Measurements from ENCODE around the gene CHGA. TPM values are rescaled to one million over a fixed set of nuclear protein-coding genes. Genes with fewer than 3 reads are reported as not detected.

Gene CHGA
- total RNA-seq, 1 experiment from 2014 or later: 8.5 TPM

DNA sequence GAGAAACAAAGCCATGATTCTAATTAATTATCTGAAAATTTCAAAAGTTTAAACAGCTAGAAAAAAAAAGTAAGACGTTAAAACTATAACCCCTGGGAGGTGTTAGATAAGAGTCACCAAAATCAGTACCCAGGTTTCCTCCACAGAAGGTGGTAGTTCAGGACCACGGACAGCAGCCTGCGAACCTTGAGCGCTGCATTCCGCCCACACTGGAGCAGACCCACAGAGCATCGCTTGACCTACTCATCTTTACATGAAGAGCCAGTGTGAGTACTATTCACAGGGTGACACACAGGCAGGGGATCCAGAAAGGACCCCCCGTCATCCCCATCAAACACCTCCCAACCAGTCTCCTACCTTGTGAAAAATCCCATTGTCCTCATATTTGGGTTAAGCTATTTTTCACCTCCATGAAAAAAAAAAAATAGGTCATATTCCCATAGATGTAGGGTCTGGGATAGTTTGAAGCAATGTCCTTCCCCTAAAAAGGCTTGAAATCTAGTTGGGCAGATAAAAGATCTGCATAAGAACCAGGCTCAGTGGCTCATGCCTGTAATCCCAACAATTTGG, 8.8 kb upstream of the CHGA start (continued):
- TF ChIP-seq, protein P1, sequence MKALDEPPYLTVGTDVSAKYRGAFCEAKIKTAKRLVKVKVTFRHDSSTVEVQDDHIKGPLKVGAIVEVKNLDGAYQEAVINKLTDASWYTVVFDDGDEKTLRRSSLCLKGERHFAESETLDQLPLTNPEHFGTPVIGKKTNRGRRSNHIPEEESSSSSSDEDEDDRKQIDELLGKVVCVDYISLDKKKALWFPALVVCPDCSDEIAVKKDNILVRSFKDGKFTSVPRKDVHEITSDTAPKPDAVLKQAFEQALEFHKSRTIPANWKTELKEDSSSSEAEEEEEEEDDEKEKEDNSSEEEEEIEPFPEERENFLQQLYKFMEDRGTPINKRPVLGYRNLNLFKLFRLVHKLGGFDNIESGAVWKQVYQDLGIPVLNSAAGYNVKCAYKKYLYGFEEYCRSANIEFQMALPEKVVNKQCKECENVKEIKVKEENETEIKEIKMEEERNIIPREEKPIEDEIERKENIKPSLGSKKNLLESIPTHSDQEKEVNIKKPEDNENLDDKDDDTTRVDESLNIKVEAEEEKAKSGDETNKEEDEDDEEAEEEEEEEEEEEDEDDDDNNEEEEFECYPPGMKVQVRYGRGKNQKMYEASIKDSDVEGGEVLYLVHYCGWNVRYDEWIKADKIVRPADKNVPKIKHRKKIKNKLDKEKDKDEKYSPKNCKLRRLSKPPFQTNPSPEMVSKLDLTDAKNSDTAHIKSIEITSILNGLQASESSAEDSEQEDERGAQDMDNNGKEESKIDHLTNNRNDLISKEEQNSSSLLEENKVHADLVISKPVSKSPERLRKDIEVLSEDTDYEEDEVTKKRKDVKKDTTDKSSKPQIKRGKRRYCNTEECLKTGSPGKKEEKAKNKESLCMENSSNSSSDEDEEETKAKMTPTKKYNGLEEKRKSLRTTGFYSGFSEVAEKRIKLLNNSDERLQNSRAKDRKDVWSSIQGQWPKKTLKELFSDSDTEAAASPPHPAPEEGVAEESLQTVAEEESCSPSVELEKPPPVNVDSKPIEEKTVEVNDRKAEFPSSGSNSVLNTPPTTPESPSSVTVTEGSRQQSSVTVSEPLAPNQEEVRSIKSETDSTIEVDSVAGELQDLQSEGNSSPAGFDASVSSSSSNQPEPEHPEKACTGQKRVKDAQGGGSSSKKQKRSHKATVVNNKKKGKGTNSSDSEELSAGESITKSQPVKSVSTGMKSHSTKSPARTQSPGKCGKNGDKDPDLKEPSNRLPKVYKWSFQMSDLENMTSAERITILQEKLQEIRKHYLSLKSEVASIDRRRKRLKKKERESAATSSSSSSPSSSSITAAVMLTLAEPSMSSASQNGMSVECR (CRISPR knock-in tag; IDR thresholded peaks at IDR 0.05; ENCODE audit: borderline replicate concordance): peak; percentile 55; the same call in 1 of the 2 replicates
- peak; percentile 60; the same call in 1 of the 2 replicates for TF ChIP-seq SMAD4 (CRISPR knock-in tag; IDR thresholded peaks at IDR 0.05)
- TF ChIP-seq JUN (CRISPR knock-in tag; IDR thresholded peaks at IDR 0.05): no peak
- peak; percentile 65; the same call in 1 of the 2 replicates for TF ChIP-seq NFE2L1 (CRISPR knock-in tag; IDR thresholded peaks at IDR 0.05)
- TF ChIP-seq SMAD3 (CRISPR knock-in tag; IDR thresholded peaks at IDR 0.05; ENCODE audit: borderline replicate concordance): peak; percentile 63; the same call in 1 of the 2 replicates
- no peak for TF ChIP-seq ESRRA (CRISPR knock-in tag; IDR thresholded peaks at IDR 0.05; ENCODE audit: borderline replicate concordance)
- no peak for TF ChIP-seq ZNF512 (CRISPR knock-in tag; IDR thresholded peaks at IDR 0.05; ENCODE audit: borderline replicate concordance)

GRCh38 chr14:92916201-92916600, 6.7 kb upstream of the CHGA start:
- ChIA-PET POLR2A (no interaction called here), CTCF (interaction anchor here (0.5 to 1.1 kb wide), 5 partner anchors 35 to 650 kb away, joined by 3 to 5 read pairs (median 3); partner anchors contain the start of genes LYSET and MOAP1)
- ATAC-seq (no peak), DNase-seq (ENCODE audit: low spot score) (no peak)
- H3K27me3 Mint-ChIP-seq (ENCODE audit: low read depth): peaks cover 70% of the 10 kb centered on the region
- peaks cover 4% of the 10 kb centered on the region for H3K9me3 Mint-ChIP-seq
- H3K27ac Mint-ChIP-seq: no peak overlapping the region
- H3K4me1 Mint-ChIP-seq: no peaks in the 10 kb centered on the region
- H3K4me3 Mint-ChIP-seq: no peak overlapping the region
- no peak for TF ChIP-seq PREB (CRISPR knock-in tag; IDR thresholded peaks at IDR 0.05; ENCODE audit: borderline replicate concordance)
- TF ChIP-seq ZNF219 (CRISPR knock-in tag; IDR thresholded peaks at IDR 0.05; ENCODE audit: borderline replicate concordance): no peak
- no peak for TF ChIP-seq MYBL2 (CRISPR knock-in tag; IDR thresholded peaks at IDR 0.05)
- TF ChIP-seq TCF7 (CRISPR knock-in tag; IDR thresholded peaks at IDR 0.05; ENCODE audit: low read depth): no peak
- no peak for TF ChIP-seq SMAD4 (CRISPR knock-in tag; IDR thresholded peaks at IDR 0.05)
- TF ChIP-seq, protein P2, sequence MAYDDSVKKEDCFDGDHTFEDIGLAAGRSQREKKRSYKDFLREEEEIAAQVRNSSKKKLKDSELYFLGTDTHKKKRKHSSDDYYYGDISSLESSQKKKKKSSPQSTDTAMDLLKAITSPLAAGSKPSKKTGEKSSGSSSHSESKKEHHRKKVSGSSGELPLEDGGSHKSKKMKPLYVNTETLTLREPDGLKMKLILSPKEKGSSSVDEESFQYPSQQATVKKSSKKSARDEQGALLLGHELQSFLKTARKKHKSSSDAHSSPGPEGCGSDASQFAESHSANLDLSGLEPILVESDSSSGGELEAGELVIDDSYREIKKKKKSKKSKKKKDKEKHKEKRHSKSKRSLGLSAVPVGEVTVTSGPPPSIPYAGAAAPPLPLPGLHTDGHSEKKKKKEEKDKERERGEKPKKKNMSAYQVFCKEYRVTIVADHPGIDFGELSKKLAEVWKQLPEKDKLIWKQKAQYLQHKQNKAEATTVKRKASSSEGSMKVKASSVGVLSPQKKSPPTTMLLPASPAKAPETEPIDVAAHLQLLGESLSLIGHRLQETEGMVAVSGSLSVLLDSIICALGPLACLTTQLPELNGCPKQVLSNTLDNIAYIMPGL (CRISPR knock-in tag; IDR thresholded peaks at IDR 0.05): no peak
- no peak for TF ChIP-seq ZBTB21 (CRISPR knock-in tag; IDR thresholded peaks at IDR 0.05; ENCODE audit: borderline replicate concordance)
- TF ChIP-seq, protein P3, sequence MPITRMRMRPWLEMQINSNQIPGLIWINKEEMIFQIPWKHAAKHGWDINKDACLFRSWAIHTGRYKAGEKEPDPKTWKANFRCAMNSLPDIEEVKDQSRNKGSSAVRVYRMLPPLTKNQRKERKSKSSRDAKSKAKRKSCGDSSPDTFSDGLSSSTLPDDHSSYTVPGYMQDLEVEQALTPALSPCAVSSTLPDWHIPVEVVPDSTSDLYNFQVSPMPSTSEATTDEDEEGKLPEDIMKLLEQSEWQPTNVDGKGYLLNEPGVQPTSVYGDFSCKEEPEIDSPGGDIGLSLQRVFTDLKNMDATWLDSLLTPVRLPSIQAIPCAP (CRISPR knock-in tag; IDR thresholded peaks at IDR 0.05): no peak
- no peak for TF ChIP-seq TP53 (CRISPR knock-in tag; IDR thresholded peaks at IDR 0.05)
- TF ChIP-seq ATF1 (CRISPR knock-in tag; IDR thresholded peaks at IDR 0.05): no peak
- TF ChIP-seq, protein P4, sequence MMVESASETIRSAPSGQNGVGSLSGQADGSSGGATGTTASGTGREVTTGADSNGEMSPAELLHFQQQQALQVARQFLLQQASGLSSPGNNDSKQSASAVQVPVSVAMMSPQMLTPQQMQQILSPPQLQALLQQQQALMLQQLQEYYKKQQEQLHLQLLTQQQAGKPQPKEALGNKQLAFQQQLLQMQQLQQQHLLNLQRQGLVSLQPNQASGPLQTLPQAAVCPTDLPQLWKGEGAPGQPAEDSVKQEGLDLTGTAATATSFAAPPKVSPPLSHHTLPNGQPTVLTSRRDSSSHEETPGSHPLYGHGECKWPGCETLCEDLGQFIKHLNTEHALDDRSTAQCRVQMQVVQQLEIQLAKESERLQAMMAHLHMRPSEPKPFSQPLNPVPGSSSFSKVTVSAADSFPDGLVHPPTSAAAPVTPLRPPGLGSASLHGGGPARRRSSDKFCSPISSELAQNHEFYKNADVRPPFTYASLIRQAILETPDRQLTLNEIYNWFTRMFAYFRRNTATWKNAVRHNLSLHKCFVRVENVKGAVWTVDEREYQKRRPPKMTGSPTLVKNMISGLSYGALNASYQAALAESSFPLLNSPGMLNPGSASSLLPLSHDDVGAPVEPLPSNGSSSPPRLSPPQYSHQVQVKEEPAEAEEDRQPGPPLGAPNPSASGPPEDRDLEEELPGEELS (CRISPR knock-in tag; IDR thresholded peaks at IDR 0.05): no peak
- TF ChIP-seq RELA (CRISPR knock-in tag; IDR thresholded peaks at IDR 0.05; ENCODE audit: borderline replicate concordance): no peak
- TF ChIP-seq TEAD4 (CRISPR knock-in tag; IDR thresholded peaks at IDR 0.05): no peak
- TF ChIP-seq ZNF512 (CRISPR knock-in tag; IDR thresholded peaks at IDR 0.05; ENCODE audit: borderline replicate concordance): no peak
- TF ChIP-seq, protein P5, sequence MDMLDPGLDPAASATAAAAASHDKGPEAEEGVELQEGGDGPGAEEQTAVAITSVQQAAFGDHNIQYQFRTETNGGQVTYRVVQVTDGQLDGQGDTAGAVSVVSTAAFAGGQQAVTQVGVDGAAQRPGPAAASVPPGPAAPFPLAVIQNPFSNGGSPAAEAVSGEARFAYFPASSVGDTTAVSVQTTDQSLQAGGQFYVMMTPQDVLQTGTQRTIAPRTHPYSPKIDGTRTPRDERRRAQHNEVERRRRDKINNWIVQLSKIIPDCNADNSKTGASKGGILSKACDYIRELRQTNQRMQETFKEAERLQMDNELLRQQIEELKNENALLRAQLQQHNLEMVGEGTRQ (CRISPR knock-in tag; IDR thresholded peaks at IDR 0.05): no peak
- TF ChIP-seq GRHL2 (CRISPR knock-in tag; IDR thresholded peaks at IDR 0.05; ENCODE audit: insufficient replicate concordance, severe bottlenecking): no peak
- H3K36me3 Mint-ChIP-seq: no peaks in the 10 kb centered on the region
